Hematopoietic multipotent progenitor cell (in vitro differentiated cells): Measurements from ENCODE around the gene SARNP. TPM values are rescaled to one million over a fixed set of nuclear protein-coding genes. Genes with fewer than 3 reads are reported as not detected.
A peak's percentile ranks its signal among the peaks of the same experiment; 100 is the strongest.

Experiments
- DNase-seq, 3 donors: peaks; one replicate each; pipeline ENCODE4 v3.0.0-alpha.2; 2011 to 2015; ENCODE audit warnings: low read depth in 2 of 3, low spot score in 2 of 3
- total RNA-seq: library from RNA; depleted of rRNA; stranded (reverse); fragments of >200 nt; gene quantifications from one replicate; pipeline ENCODE4 v1.2.3, GENCODE V29; 2012

SARNP gene
- total RNA-seq, 1 donor, result 23.2 TPM

- no peak for DNase-seq
These were observed 72.0 kb downstream of the SARNP start for GRCh38 chr12:55745361-55746173.

- no peak for DNase-seq
These were observed 73.0 kb downstream of the SARNP start for GRCh38 chr12:55744340-55745030.

- DNase-seq, result peak in 2 of 3 donors; percentile 60 to 67
These were observed 73.9 kb downstream of the SARNP start for GRCh38 chr12:55743406-55744339.

GRCh38 chr12:55742719-55743405 is 74.7 kb downstream of the SARNP start, which contains the start of gene GDF11:
Gene GDF11 (plus strand): TSS chr12:55743122. CDS start chr12:55743317, 195 bp downstream.
- DNase-seq, result peak in 2 of 3 donors; percentile 68 to 85

GRCh38 chr12:55741931-55742680 is 75.4 kb downstream of the SARNP start:
- DNase-seq, result no peak

GRCh38 chr12:55739025-55739378 is 78.5 kb downstream of the SARNP start:
- DNase-seq, result no peak

GRCh38 chr12:55738123-55739024 is 79.2 kb downstream of the SARNP start:
- peak; percentile 75 to 93 (median 79) for DNase-seq

GRCh38 chr12:55737581-55738122 is 79.9 kb downstream of the SARNP start:
- DNase-seq, result peak in 1 of 3 donors; percentile 41

GRCh38 chr12:55736780-55737580 is 80.5 kb downstream of the SARNP start:
- peak in 2 of 3 donors; percentile 68 to 78 for DNase-seq

GRCh38 chr12:55736076-55736475 is 81.4 kb downstream of the SARNP start:
- no peak for DNase-seq

- no peak for DNase-seq
These were observed 82.9 kb downstream of the SARNP start for GRCh38 chr12:55734595-55734994.

GRCh38 chr12:55733858-55734257 is 83.7 kb downstream of the SARNP start:
- DNase-seq, result no peak

GRCh38 chr12:55733021-55733555 is 84.4 kb downstream of the SARNP start:
- no peak for DNase-seq

GRCh38 chr12:55732288-55732687 is 85.2 kb downstream of the SARNP start:
- DNase-seq, result no peak

GRCh38 chr12:55729819-55730818 is 87.4 kb downstream of the SARNP start:
- DNase-seq, result peak in 2 of 3 donors; percentile 74 to 79
